Lower leg skin (tissue), 3 donors: ENCODE measurements around the gene STIM1.
"Not testable (repeated sequence)": the region's sequence is repeated elsewhere in the genome, so short reads cannot be mapped to it uniquely, and the experiment has no call there.

Experiments used
- POLR2A ChIP-seq, 2 donors: fragments of 450-650 bp; IDR thresholded peaks; one replicate each; pipeline ENCODE4 v1.6.1; 2016 to 2017; ENCODE audit warnings: antibody characterized with exemption in 2 of 2, mild to moderate bottlenecking in 1 of 2, moderate library complexity in 1 of 2
- TF ChIP-seq, protein P1 (sequence below), 3 donors: fragments of 450-650 bp; IDR thresholded peaks; one replicate each; pipeline ENCODE4 v1.5.1; 2016; ENCODE audit warnings: antibody characterized with exemption in 3 of 3, mild to moderate bottlenecking in 3 of 3, moderate library complexity in 2 of 3

- TF ChIP-seq, protein P1, sequence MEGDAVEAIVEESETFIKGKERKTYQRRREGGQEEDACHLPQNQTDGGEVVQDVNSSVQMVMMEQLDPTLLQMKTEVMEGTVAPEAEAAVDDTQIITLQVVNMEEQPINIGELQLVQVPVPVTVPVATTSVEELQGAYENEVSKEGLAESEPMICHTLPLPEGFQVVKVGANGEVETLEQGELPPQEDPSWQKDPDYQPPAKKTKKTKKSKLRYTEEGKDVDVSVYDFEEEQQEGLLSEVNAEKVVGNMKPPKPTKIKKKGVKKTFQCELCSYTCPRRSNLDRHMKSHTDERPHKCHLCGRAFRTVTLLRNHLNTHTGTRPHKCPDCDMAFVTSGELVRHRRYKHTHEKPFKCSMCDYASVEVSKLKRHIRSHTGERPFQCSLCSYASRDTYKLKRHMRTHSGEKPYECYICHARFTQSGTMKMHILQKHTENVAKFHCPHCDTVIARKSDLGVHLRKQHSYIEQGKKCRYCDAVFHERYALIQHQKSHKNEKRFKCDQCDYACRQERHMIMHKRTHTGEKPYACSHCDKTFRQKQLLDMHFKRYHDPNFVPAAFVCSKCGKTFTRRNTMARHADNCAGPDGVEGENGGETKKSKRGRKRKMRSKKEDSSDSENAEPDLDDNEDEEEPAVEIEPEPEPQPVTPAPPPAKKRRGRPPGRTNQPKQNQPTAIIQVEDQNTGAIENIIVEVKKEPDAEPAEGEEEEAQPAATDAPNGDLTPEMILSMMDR (IDR thresholded peaks at IDR 0.05), result not testable (repeated sequence)
- not testable (repeated sequence) for TF ChIP-seq POLR2A (IDR thresholded peaks at IDR 0.05)
Observed at GRCh38 chr11:4004753-4005152, 149.3 kb downstream of the STIM1 start.
